ENCODE measurements around the gene ZYG11A.

ZYG11A gene

DNA sequence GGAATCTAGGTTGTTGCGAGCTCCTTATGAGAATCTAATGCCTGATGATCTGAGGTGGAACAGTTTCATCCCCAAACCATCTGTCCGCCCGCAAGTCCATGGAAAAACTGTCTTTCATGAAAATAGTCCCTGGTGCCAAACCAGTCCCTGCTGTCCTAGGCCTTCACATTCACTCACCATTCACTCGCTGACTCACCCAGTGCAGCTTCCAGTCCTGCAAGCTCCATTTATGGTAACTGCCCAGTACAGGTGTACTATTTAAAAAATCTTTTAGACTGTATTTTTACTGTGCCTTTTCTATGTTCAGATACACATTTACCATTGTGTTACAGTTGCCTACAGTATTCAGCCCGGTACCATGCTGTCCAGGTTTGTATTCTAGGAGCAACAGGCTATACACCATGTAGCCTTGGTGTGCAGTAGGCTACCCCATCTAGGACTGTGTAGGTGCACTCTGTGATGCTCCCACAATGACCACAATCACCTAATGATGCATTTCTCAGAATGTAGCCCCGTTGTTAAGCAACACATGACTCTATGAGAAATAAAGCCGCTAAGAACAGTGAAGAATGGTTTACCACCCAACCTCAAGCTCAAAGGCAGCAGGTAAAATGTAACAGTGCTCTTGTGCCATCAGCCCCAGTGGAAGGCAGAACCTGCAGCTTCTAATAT lies 76.6 kb downstream of the ZYG11A start:
- no peak for DNase-seq

- no peak for DNase-seq
These were observed 77.3 kb downstream of the ZYG11A start for GRCh38 chr1:52919723-52920483.

DNA sequence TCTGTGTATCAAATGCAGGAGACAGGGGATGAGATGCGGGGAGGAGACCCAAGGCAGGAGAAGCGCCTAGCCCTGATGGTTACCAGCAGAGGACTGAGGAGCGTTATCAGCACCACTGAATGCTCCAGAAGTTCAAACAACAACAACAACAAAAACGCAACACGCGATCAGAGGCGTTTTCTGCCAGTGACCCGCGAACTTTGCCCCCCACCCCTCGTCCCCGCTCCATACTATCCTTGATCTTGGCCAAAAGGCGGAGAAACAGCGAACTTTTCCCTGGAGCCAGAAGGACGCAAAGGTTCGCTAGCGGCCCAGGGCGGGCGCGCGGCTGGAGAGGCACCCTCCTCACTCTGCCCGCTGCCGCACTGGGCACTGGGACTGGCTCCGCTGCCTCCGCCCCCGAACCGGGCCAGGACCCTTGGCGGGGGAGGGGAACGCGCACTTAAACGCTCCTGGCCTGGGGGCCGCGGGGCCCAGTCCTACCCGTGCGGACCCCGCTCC lies 78.3 kb downstream of the ZYG11A start:
- no peak for DNase-seq

GRCh38 chr1:52925571-52926005 lies 83.0 kb downstream of the ZYG11A start:
- no peak for DNase-seq

DNA sequence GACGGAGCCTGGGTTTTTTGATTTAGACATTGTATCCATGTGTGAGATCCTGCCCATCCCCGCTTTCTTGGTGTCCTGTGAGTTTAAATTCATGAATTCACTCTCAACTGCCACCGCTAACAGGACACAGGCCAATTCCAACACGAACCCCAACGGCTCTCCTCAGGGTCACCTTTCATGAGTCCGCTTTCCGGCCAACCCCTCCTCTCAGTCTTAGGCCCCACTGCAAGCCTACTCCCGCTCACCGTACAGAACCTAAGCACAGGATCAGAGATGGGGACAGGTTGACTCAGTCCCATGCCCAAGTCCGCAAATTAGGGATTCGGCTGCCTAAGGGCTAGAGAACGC lies 84.3 kb downstream of the ZYG11A start:
- DNase-seq = no peak

DNA sequence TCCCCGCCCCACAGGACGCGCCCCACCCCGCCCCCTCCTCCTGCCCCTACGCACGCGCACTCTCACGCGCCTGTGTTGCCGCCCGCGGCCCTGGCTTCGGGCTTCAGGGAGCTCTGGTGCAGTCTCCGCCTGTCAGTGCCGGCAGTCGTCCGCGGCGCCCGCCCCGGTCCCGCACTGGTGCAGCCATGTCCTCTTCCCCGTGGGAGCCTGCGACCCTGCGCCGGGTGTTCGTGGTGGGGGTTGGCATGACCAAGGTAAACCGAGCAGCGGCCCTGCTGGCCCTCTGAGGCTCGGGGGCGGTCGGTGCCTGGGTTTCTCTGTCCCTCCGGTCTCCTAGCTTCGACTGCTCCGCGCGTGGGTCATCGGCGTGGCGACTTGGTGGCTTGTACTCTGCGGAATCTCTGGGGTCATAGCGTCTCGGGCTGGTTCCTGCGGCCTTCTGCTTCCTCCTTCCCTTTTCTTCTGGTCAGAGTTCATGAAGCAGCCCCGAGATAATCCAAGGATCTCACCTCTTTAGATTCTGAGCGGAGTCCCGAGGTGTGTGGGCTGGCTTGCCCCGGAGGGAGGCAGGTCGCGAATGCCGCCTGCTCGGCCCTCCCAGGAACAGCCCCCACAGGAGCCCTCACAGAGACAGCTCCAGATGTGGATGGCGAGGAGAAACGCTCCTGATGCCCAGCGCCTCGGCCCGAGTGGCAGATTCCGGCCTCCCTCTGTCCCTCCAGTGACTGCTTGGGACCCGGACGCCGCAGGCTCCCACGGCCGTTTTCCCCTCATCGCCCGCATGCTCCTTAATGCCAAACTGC lies 84.9 kb downstream of the ZYG11A start, which contains the start of gene SCP2:
SCP2 (plus strand) TSS at position 65 of the 803 bp plus-strand sequence; CDS start at position 186, 121 bp downstream.
- DNase-seq = peak; percentile 22

GRCh38 chr1:52928015-52928404 lies 85.5 kb downstream of the ZYG11A start:
- DNase-seq = no peak

- no peak for DNase-seq
These were observed 86.5 kb downstream of the ZYG11A start for GRCh38 chr1:52929019-52929418.

DNA sequence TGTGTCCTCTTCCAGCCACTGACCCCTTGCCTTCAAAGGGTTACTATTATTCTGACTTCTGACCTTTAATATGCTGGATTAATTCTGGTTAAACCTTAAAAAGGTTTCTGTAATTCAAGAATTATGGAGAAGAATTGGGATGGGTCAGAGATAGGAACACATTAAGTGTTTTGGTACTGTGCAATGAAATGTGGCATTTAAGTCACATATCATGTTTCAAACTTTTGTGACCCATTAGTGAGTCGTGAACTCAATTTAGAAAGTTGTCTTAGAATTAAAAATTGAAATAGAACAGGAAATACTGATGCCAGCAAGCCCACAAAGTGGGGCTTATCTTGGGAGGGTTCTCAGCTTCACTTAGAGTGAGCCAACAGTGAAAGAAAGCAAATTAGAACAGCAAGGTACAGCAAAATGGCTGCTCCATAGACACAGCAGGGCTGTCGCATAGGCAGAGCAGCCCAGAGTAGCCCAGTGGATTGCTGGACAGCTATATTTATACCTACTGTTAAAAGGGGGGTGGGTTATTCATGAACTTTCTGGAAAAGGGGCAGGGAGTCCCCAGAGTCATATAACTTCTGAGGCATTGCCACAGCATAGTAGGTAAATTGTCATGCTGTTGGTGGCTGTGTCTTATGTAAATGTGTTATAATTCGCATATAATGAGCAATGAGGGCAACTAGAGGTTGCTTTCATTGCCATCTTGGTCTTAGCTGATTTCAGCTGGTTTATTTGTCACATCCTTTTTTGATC lies 95.0 kb downstream of the ZYG11A start:
- no peak for DNase-seq

DNA sequence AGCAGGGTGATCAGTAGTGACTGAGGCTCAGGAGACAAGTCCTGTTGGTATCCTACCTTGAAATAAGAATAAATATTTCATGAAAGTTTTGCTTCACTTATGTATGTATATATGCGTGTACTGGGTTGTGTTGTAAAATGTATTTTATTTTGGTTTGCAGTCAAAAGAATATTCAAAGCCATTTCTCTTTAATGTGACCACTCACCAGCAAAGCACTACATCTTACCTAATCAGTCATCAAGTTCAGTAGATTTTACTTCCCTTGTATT lies 95.6 kb downstream of the ZYG11A start:
- no peak for DNase-seq

DNA sequence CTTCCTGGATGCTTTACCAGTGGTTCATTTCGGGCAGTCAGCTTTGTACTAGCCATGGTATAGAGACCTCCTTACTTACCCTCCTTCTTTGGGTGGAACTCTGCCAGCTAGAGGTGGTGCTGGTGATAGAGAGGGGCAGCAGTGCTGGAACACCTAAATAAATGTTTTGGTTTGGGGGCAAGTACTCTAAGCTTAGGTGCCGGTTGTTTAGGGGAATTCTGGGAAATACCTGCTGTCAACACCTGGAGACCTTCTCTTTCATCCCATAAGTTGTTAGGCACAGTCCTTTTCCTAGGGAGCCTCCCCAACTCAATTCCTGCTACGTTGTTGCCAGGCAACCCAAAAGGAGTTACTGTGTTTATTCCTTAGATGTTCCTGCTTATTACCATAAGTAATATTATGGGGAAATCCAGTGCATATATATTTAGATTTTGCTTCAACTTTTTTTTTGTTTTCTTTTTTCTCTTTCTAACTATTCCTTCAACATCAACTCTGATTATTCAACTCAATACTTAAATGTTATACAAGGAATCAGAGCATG lies 101.4 kb downstream of the ZYG11A start:
- no peak for DNase-seq

GRCh38 chr1:52944566-52944965 lies 102.0 kb downstream of the ZYG11A start:
- no peak for DNase-seq
